Activated B cell treated with CpG ODN at 0.5 μM for 24 hours (primary cell): Measurements from ENCODE around the gene DNAH2. TPM values are rescaled to one million over a fixed set of nuclear protein-coding genes. Genes with fewer than 3 reads are reported as not detected.

Experiments
- ATAC-seq: fragments of 200-7000 bp; cut with Tn5 transposase; one replicate; pipeline ENCODE4 v1.10.0; 2021; ENCODE audit warnings: low read depth, mild to moderate bottlenecking, moderate library complexity
- CTCF ChIA-PET: fragments of 350-600 bp; sonication (Branson Sonifier 250); formaldehyde crosslinking; loops from one replicate; lab custom pipeline; 2021; ENCODE audit warnings: antibody characterized with exemption; lab: Charles Lee
- POLR2A ChIA-PET: fragments of 350-600 bp; sonication (Branson Sonifier 250); formaldehyde crosslinking; loops from one replicate; lab custom pipeline; 2021; ENCODE audit warnings: antibody characterized with exemption; lab: Charles Lee
- DNase-seq: peaks from one replicate; pipeline ENCODE4 v3.0.0; 2022
- H3K27ac Mint-ChIP-seq: one replicate; pipeline ENCODE4 v1.8.0; 2020; ENCODE audit warnings: mixed read lengths
- H3K27me3 Mint-ChIP-seq: one replicate; pipeline ENCODE4 v1.8.0; 2021; ENCODE audit warnings: mixed read lengths
- H3K36me3 Mint-ChIP-seq: one replicate; pipeline ENCODE4 v1.8.0; 2021; ENCODE audit warnings: low read depth, mixed read lengths
- H3K4me1 Mint-ChIP-seq: one replicate; pipeline ENCODE4 v1.8.0; 2021; ENCODE audit warnings: mixed read lengths
- H3K4me3 Mint-ChIP-seq: one replicate; pipeline ENCODE4 v1.8.0; 2020; ENCODE audit warnings: mild to moderate bottlenecking, mixed read lengths
- H3K9me3 Mint-ChIP-seq: one replicate; pipeline ENCODE4 v1.8.0; 2020; ENCODE audit warnings: mixed read lengths
- intact Hi-C: fragments of 100-400 bp; cut with micrococcal nuclease; formaldehyde crosslinking; loops from one replicate; pipeline ENCODE4 v1.15.1; 2024
- total RNA-seq: library from RNA; stranded (reverse); gene quantifications from 2 replicates; pipeline ENCODE4 v1.2.3, GENCODE V29; 2022
- TF ChIP-seq, protein P1 (sequence below): fragments of 200-600 bp; IDR thresholded peaks from one replicate; pipeline ENCODE4 v1.8.0; 2022; ENCODE audit warnings: antibody characterized with exemption, mild to moderate bottlenecking

DNAH2 gene
- total RNA-seq, 1 donor from 2014 or later: not detected

DNA sequence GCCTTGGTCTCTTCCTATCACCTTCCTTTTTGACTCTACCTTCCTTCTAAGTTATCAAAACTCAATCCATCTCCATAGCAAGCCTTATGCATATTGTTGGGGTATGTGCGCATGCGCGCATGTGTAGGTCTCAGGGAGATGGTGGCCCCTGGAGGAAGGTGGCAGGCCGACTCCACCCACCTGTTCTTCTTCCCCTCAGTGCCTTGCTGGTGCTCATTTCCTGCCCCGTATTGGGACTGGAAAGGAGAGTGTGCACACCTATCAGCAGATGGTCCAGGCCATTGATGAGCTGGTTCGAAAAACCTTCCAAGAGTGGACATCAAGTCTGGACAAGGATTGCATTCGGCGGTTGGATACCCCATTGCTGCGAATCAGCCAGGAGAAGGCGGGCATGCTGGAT lies 25.2 kb downstream of the DNAH2 start:
- Mint-ChIP-seq H3K27me3 (peaks cover 14% of the 10 kb centered on the region), H3K4me1 (no peaks in the 10 kb centered on the region), H3K4me3 (no peak overlapping the region), H3K27ac (no peak overlapping the region), H3K36me3 (no peaks in the 10 kb centered on the region), H3K9me3 (no peaks in the 10 kb centered on the region)
- CTCF ChIA-PET: interaction anchor here (0.6 to 2.8 kb wide), 12 partner anchors 12 to 314 kb away, joined by 3 to 24 read pairs (median 4); partner anchors contain the start of gene TP53
- ATAC-seq (no peak), DNase-seq (no peak)
- TF ChIP-seq, protein P1, sequence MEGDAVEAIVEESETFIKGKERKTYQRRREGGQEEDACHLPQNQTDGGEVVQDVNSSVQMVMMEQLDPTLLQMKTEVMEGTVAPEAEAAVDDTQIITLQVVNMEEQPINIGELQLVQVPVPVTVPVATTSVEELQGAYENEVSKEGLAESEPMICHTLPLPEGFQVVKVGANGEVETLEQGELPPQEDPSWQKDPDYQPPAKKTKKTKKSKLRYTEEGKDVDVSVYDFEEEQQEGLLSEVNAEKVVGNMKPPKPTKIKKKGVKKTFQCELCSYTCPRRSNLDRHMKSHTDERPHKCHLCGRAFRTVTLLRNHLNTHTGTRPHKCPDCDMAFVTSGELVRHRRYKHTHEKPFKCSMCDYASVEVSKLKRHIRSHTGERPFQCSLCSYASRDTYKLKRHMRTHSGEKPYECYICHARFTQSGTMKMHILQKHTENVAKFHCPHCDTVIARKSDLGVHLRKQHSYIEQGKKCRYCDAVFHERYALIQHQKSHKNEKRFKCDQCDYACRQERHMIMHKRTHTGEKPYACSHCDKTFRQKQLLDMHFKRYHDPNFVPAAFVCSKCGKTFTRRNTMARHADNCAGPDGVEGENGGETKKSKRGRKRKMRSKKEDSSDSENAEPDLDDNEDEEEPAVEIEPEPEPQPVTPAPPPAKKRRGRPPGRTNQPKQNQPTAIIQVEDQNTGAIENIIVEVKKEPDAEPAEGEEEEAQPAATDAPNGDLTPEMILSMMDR: no peak
- intact Hi-C loops: loop anchor here (1.0 to 2.0 kb wide), 8 partner anchors 80 to 315 kb away; partner anchors contain the start of genes KDM6B and NAA38
- POLR2A ChIA-PET: interaction anchor here (0.9 kb wide), 1 partner anchor 114 kb away, joined by 3 read pairs; the partner anchor contains the start of gene NAA38

DNA sequence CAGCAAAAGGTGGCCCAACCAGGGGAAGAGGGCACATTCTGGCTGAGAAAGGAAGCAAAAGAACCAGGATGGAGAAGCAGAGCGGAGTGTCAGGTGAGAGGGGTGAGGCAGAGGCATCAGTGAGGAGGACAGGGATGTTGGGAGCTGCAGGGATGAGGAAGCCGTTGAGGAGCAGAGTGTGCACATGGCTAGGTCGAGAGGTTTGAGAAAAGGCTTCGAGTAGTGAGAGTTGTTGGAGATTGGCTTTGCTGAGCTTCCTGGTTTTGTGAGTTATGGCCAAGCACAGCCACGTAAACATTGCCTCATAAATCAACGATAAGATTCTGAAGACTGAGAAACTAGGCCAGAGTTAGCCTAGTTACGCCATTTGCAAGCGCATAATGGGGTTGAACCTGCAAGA lies 26.9 kb downstream of the DNAH2 start:
- DNase-seq (no peak), ATAC-seq (no peak)
- H3K4me3 Mint-ChIP-seq: no peak overlapping the region
- intact Hi-C loops: no loop called here
- H3K9me3 Mint-ChIP-seq: no peaks in the 10 kb centered on the region
- ChIA-PET POLR2A (interaction anchor here (0.6 to 1.3 kb wide), 2 partner anchors 244 to 1198 kb away, joined by 3 to 5 read pairs; no protein-coding TSS in a partner anchor), CTCF (interaction anchor here (0.6 to 2.8 kb wide), 10 partner anchors 10 to 313 kb away, joined by 3 to 24 read pairs (median 6); no protein-coding TSS in a partner anchor)
- H3K36me3 Mint-ChIP-seq: no peaks in the 10 kb centered on the region
- TF ChIP-seq, protein P1: no peak
- H3K27me3 Mint-ChIP-seq: peaks cover 13% of the 10 kb centered on the region
- H3K4me1 Mint-ChIP-seq: no peaks in the 10 kb centered on the region
- no peak overlapping the region for H3K27ac Mint-ChIP-seq

DNA sequence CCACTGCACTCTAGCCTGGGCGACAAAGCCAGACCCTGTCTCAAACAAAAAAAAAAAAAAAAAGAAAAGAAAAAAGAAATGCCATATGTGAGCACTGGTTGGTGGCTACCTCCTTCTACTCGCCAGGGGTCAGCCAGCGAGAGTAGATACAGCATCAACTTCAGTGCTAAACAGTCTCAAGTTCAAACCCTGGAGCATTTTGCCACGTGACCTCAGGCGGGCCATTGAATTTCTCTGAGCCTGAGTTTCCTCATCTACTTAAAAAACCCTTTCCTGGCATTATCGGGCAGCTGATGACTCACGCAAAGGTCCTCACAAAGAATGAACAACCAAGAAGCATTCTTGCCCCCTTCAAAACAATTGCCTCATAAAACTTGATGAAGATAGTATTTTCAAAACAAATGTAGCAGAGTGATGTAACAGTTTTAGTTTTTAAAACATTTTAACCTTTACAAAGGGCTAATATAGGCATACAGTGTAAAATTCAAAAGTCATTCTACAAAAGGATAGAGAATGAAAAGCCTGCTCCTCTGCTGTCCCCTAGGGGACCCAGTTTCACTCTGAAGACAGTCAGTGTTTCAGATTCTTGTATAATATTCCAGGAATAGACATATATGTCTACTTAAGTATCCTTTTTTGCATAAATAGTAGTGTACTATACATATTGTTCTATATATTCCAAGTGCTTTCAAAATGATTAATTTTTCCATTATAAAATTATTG lies 28.4 kb downstream of the DNAH2 start:
- no peak for DNase-seq
- H3K27me3 Mint-ChIP-seq: peaks cover 12% of the 10 kb centered on the region
- H3K9me3 Mint-ChIP-seq: no peaks in the 10 kb centered on the region
- POLR2A ChIA-PET: interaction anchor here (0.7 kb wide), 1 partner anchor 344 kb away, joined by 3 read pairs; no protein-coding TSS in a partner anchor
- TF ChIP-seq, protein P1: no peak
- no peaks in the 10 kb centered on the region for H3K4me1 Mint-ChIP-seq
- CTCF ChIA-PET: no interaction called here
- intact Hi-C loops: no loop called here
- H3K27ac Mint-ChIP-seq: no peak overlapping the region
- H3K36me3 Mint-ChIP-seq: no peaks in the 10 kb centered on the region
- no peak for ATAC-seq
- H3K4me3 Mint-ChIP-seq: no peak overlapping the region

DNA sequence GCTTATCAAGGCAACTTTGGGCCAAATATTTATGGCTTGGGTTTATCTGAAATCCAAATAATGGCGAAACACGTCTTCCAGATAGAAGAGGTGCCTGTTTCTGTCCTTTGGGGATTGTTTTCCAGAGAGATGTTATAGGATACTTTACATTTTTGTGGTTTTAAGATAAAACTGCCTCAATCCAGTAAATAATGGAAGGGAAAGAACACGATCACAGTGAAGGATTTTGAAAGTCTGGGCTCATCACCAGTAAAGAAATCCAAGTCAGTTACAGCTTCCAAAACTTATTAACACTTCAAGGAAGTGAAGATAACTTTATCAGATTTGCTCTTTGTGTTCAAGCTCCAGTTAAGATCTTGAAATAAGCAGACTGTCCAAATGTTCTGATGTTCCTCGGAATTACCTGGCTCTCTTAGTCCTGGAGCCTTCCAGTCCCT lies 30.1 kb downstream of the DNAH2 start:
- ATAC-seq (no peak), DNase-seq (no peak)
- POLR2A ChIA-PET: no interaction called here
- Mint-ChIP-seq H3K36me3 (no peaks in the 10 kb centered on the region), H3K4me1 (no peaks in the 10 kb centered on the region), H3K27ac (no peak overlapping the region), H3K27me3 (peaks cover 8% of the 10 kb centered on the region), H3K9me3 (no peaks in the 10 kb centered on the region), H3K4me3 (no peak overlapping the region)
- intact Hi-C loops: no loop called here
- CTCF ChIA-PET: interaction anchor here (0.9 kb wide), 1 partner anchor 243 kb away, joined by 3 read pairs; no protein-coding TSS in a partner anchor
- TF ChIP-seq, protein P1: no peak
